Fibroblast of mammary gland (primary cell): ENCODE data around the gene GRIK2.

Experiments
- DNase-seq: peaks from one replicate; pipeline ENCODE4 v3.0.0-alpha.2; 2010; ENCODE audit warnings: low read depth
- H3K4me3 ChIP-seq: 2 replicates; pipeline ENCODE4 v1.5.1; 2011; ENCODE audit warnings: low read depth, mild to moderate bottlenecking, low read length, moderate library complexity; ENCODE audit not compliant: control insufficient read depth
- CTCF ChIP-seq: conservative IDR thresholded peaks from 2 replicates; pipeline ENCODE4 v1.5.1; 2011; ENCODE audit warnings: low read depth, low read length, inconsistent platforms; ENCODE audit not compliant: control insufficient read depth, insufficient read depth

GRIK2 gene

GRCh38 chr6:101937108-101937507 lies 543.6 kb downstream of the GRIK2 start:
- no peak overlapping the region for H3K4me3 ChIP-seq
- no peak for DNase-seq

GRCh38 chr6:101940391-101940790 lies 546.9 kb downstream of the GRIK2 start:
- H3K4me3 ChIP-seq = no peak overlapping the region
- TF ChIP-seq CTCF = no peak
- DNase-seq = no peak

More at GRCh38 chr6:101937108-101937507, 543.6 kb downstream of the GRIK2 start:
- no peak for TF ChIP-seq CTCF

GRCh38 chr6:101956961-101957360 lies 563.5 kb downstream of the GRIK2 start:
- TF ChIP-seq CTCF = no peak
- no peak for DNase-seq
- H3K4me3 ChIP-seq = no peak overlapping the region

GRCh38 chr6:101961357-101961756 lies 567.8 kb downstream of the GRIK2 start:
- DNase-seq = no peak
- no peak for TF ChIP-seq CTCF
- H3K4me3 ChIP-seq = no peak overlapping the region

GRCh38 chr6:101980924-101981323 lies 587.4 kb downstream of the GRIK2 start:
- DNase-seq = no peak
- TF ChIP-seq CTCF = no peak
- no peak overlapping the region for H3K4me3 ChIP-seq

- TF ChIP-seq CTCF = no peak
- DNase-seq = no peak
- H3K4me3 ChIP-seq = no peak overlapping the region
Observed at GRCh38 chr6:101986476-101986875, 593.0 kb downstream of the GRIK2 start.

- no peak for TF ChIP-seq CTCF
- no peak overlapping the region for H3K4me3 ChIP-seq
- DNase-seq = no peak
Observed at GRCh38 chr6:101992286-101992685, 598.8 kb downstream of the GRIK2 start.
